GM12873 (cell line): Measurements from ENCODE around the gene NPR1.
A peak's percentile ranks its signal among the peaks of the same experiment; 100 is the strongest.

Experiments used
- TF ChIP-seq, protein P1 (sequence below): IDR thresholded peaks from 2 replicates; pipeline ENCODE4 v1.5.1; 2012; ENCODE audit warnings: low read depth, mild to moderate bottlenecking, moderate library complexity, low read length, control low read depth; ENCODE audit not compliant: insufficient read depth; ENCODE audit errors: missing control alignments

NPR1 gene

GRCh38 chr1:153677718-153678518, 570 bp upstream of the NPR1 start:
- TF ChIP-seq, protein P1, sequence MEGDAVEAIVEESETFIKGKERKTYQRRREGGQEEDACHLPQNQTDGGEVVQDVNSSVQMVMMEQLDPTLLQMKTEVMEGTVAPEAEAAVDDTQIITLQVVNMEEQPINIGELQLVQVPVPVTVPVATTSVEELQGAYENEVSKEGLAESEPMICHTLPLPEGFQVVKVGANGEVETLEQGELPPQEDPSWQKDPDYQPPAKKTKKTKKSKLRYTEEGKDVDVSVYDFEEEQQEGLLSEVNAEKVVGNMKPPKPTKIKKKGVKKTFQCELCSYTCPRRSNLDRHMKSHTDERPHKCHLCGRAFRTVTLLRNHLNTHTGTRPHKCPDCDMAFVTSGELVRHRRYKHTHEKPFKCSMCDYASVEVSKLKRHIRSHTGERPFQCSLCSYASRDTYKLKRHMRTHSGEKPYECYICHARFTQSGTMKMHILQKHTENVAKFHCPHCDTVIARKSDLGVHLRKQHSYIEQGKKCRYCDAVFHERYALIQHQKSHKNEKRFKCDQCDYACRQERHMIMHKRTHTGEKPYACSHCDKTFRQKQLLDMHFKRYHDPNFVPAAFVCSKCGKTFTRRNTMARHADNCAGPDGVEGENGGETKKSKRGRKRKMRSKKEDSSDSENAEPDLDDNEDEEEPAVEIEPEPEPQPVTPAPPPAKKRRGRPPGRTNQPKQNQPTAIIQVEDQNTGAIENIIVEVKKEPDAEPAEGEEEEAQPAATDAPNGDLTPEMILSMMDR, result peak; percentile 96

DNA sequence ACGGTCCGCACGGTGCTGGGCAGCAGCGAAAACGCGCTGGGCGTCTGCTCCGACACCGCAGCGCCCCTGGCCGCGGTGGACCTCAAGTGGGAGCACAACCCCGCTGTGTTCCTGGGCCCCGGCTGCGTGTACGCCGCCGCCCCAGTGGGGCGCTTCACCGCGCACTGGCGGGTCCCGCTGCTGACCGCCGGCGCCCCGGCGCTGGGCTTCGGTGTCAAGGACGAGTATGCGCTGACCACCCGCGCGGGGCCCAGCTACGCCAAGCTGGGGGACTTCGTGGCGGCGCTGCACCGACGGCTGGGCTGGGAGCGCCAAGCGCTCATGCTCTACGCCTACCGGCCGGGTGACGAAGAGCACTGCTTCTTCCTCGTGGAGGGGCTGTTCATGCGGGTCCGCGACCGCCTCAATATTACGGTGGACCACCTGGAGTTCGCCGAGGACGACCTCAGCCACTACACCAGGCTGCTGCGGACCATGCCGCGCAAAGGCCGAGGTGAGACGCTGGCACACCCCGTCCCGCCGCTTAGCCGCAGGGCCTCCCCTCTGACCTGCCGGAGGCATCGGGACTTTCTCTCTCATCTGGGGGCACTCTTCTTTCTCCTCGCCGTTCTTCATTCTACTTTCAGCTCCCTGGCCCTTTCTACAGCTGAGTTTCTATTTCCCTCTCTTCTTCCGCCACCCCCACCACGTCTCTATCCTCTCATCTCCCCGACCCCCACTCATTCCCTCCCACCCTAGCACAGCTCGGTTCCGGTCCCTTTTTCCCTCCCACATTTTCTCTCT, 1.0 kb downstream of the NPR1 start:
- TF ChIP-seq, protein P1, result peak; percentile 46

GRCh38 chr1:153680120-153680403, 1.6 kb downstream of the NPR1 start:
- TF ChIP-seq, protein P1, result no peak

- TF ChIP-seq, protein P1, result no peak
These were observed 4.2 kb downstream of the NPR1 start for GRCh38 chr1:153682730-153683129.

- TF ChIP-seq, protein P1, result no peak
These were observed 5.4 kb downstream of the NPR1 start for GRCh38 chr1:153683854-153684253.

DNA sequence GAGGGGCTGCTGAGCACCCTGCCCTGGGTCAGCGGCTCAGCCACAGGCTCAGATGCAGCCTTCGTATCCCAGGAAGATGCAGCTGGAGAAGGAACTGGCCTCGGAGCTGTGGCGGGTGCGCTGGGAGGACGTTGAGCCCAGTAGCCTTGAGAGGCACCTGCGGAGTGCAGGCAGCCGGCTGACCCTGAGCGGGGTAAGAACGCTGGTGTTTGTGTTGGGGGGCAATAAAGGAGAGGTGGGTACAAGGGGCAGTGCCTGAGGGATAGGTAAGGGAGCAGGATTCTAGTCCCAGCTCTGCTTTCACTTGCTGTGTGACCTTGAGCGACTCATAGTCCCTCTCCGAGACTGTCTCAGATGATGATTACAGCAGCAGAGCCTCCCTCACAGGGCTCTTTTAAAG, 6.4 kb downstream of the NPR1 start:
- TF ChIP-seq, protein P1, result no peak

DNA sequence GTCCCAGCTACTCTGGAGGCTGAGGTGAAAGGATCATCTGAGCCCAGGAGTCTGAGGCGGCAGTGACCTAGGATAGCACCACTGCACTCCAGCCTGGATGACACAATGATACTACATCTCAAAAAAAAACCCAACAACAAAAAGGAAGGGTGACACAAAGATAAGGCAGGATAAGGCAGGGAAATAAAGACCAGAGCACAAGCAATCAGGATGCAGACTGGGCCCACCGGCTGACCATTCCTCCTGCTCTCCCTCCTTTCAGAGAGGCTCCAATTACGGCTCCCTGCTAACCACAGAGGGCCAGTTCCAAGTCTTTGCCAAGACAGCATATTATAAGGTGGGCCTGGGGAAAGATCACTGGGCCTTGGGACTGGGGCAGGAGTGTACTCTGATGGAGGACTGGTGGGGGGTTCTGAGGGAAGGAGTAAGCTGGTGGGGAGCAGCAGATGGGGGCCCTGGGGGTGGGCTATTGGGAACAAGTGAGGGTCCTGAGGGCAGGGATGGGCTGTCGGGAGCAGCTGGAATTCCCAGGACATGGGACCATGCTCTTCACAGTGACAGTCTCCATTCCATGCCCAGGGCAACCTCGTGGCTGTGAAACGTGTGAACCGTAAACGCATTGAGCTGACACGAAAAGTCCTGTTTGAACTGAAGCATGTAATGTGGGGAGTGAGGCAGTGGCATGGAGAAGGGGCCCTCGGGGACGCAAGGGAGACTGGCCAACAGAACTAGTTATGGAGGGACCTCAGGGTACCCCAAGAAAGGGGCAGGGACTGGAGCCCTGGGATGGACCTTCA, 7.3 kb downstream of the NPR1 start:
- TF ChIP-seq, protein P1, result no peak
